ENCODE measurements around the gene CACNA1B. TPM values are rescaled to one million over a fixed set of nuclear protein-coding genes. Genes with fewer than 3 reads are reported as not detected.
A peak's percentile ranks its signal among the peaks of the same experiment; 100 is the strongest.
"Not testable (repeated sequence)": the region's sequence is repeated elsewhere in the genome, so short reads cannot be mapped to it uniquely, and the experiment has no call there.

CACNA1B gene
- polyA plus RNA-seq, result under 1 TPM in 3 of 4 donors, not detected in 1; under 0.01 to 0.91 (median 0.18) TPM
- long read RNA-seq, donor 1, result 0 reads
- long read RNA-seq, donor 2, result 0 reads
- long read RNA-seq, donor 3, result 0 reads
- long read RNA-seq, donor 4, result 0 reads
- long read RNA-seq, donor 5, result 0 reads
- long read RNA-seq, donor 6, result 0 reads
- long read RNA-seq, donor 7, result 0 reads
- long read RNA-seq, donor 8, result 0 reads
- long read RNA-seq, donor 9, result 0 reads
- long read RNA-seq, donor 10, result 0 reads

DNA sequence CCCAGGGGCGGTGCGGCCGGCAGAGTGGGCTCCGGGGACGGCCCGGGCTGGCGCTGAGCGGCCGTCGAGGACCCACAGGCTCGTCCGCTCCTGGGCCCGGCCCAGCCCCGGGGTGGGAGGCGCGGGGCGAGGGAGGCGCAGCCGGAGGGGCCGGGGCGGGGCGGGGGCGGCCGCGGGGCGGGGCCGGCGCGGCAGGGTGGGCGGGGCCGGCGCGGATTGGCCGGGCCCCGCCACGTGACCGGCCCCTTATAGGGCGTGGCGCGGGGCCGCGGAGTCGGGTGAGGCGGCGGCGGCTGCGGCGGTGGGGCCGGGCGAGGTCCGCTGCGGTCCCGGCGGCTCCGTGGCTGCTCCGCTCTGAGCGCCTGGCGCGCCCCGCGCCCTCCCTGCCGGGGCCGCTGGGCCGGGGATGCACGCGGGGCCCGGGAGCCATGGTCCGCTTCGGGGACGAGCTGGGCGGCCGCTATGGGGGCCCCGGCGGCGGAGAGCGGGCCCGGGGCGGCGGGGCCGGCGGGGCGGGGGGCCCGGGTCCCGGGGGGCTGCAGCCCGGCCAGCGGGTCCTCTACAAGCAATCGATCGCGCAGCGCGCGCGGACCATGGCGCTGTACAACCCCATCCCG lies at the start of gene CACNA1B:
TSS of gene CACNA1B (plus strand) at position 277 of the 617 bp plus-strand sequence. CDS start at position 429, 152 bp downstream.
- H3K9me3 ChIP-seq (ENCODE audit: control insufficient read depth in 2 of 2, insufficient read depth in 1 of 2, low read depth in 1 of 2, low read length in 1 of 2); DNase-seq; H3K36me3 ChIP-seq (ENCODE audit: control insufficient read depth in 3 of 3, insufficient read depth in 2 of 3, low read depth in 1 of 3, low read length in 3 of 3); H3K27ac ChIP-seq (ENCODE audit: low read depth in 1 of 3, low read length in 2 of 3); H3K4me1 ChIP-seq (ENCODE audit: control insufficient read depth in 3 of 3, insufficient read depth in 2 of 3, low read depth in 1 of 3, low read length in 2 of 3); FAIRE-seq: not testable (repeated sequence)
- Histone ChIP-seq H3K27me3 (ENCODE audit: control insufficient read depth in 3 of 3, insufficient read depth in 3 of 3, low read length in 3 of 3) (peaks cover 4 to 18% (median 16%) of the 10 kb centered on the region in 3 donors), H3K4me3 (ENCODE audit: low read depth in 1 of 3, low read length in 3 of 3) (peak within 1 kb of the TSS in 1 of 3 donors; percentile 13)
- 6 to 20% (median 8%) methylated on average over 13 to 94 of the region's 95 CpGs for WGBS, 3 donors

GRCh38 chr9:137827908-137828526 lies 49.6 kb upstream of the CACNA1B start:
- Histone ChIP-seq H3K27ac (ENCODE audit: low read depth in 1 of 3, low read length in 2 of 3) (no peak overlapping the region), H3K27me3 (ENCODE audit: control insufficient read depth in 3 of 3, insufficient read depth in 3 of 3, low read length in 3 of 3) (no peaks in the 10 kb centered on the region), H3K4me1 (ENCODE audit: control insufficient read depth in 3 of 3, insufficient read depth in 2 of 3, low read depth in 1 of 3, low read length in 2 of 3) (no peaks in the 10 kb centered on the region), H3K4me3 (ENCODE audit: low read depth in 1 of 3, low read length in 3 of 3) (no peak overlapping the region), H3K36me3 (ENCODE audit: control insufficient read depth in 3 of 3, insufficient read depth in 2 of 3, low read depth in 1 of 3, low read length in 3 of 3) (peaks cover 11 to 62% (median 26%) of the 10 kb centered on the region in 3 donors), H3K9me3 (ENCODE audit: control insufficient read depth in 2 of 2, insufficient read depth in 1 of 2, low read depth in 1 of 2, low read length in 1 of 2) (peaks cover 0 to 18% of the 10 kb centered on the region in 2 donors)
- DNase-seq, result no peak
- WGBS, 3 donors, result 97 to 98% (median 98%) methylated on average over 20 of the region's 20 CpGs
- no peak for FAIRE-seq

DNA sequence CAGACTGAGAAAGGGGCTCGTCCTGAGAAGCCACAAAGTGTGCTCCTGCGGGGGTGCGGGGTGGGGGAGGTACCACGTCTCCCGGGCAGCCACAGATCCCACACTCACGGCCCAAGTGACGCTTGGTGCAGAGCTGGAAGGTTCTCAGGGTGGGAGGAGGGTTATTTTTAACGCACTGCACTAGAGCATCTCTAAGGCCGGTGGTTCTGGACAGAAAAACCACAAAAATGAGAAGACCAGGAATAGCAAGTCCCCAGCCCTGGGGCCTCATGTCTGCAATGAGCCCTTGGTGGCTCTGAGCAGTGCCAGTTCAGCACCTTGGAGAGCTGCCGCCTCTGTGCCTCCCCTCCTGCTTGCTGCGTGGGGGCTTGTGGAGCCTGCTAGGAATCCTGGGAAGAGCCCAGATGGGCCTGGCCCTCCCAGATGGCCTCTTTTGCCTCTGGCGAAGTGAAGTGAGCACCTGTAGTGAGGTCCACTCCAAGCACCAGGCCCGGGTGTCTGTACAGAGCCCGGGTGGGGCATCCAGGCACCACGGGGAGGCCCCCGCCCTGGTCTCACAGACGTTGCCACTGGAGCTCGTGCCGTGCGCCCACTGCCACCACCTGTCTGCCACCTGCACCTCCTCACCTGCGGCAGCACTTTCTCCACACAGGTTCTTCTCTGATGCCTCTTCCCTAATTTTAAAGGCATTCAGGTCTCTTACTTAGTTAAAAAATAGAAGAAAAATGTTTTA lies 48.9 kb upstream of the CACNA1B start:
- Histone ChIP-seq H3K9me3 (ENCODE audit: control insufficient read depth in 2 of 2, insufficient read depth in 1 of 2, low read depth in 1 of 2, low read length in 1 of 2) (peaks cover 0 to 18% of the 10 kb centered on the region in 2 donors), H3K36me3 (ENCODE audit: control insufficient read depth in 3 of 3, insufficient read depth in 2 of 3, low read depth in 1 of 3, low read length in 3 of 3) (peaks cover 11 to 69% (median 26%) of the 10 kb centered on the region in 3 donors), H3K27me3 (ENCODE audit: control insufficient read depth in 3 of 3, insufficient read depth in 3 of 3, low read length in 3 of 3) (no peaks in the 10 kb centered on the region), H3K4me3 (ENCODE audit: low read depth in 1 of 3, low read length in 3 of 3) (no peak overlapping the region), H3K27ac (ENCODE audit: low read depth in 1 of 3, low read length in 2 of 3) (no peak overlapping the region), H3K4me1 (ENCODE audit: control insufficient read depth in 3 of 3, insufficient read depth in 2 of 3, low read depth in 1 of 3, low read length in 2 of 3) (no peaks in the 10 kb centered on the region)
- no peak for FAIRE-seq
- DNase-seq, result peak in 1 of 2 donors; percentile 7
- 84 to 87% (median 87%) methylated on average over 21 of the region's 21 CpGs for WGBS, 3 donors

DNA sequence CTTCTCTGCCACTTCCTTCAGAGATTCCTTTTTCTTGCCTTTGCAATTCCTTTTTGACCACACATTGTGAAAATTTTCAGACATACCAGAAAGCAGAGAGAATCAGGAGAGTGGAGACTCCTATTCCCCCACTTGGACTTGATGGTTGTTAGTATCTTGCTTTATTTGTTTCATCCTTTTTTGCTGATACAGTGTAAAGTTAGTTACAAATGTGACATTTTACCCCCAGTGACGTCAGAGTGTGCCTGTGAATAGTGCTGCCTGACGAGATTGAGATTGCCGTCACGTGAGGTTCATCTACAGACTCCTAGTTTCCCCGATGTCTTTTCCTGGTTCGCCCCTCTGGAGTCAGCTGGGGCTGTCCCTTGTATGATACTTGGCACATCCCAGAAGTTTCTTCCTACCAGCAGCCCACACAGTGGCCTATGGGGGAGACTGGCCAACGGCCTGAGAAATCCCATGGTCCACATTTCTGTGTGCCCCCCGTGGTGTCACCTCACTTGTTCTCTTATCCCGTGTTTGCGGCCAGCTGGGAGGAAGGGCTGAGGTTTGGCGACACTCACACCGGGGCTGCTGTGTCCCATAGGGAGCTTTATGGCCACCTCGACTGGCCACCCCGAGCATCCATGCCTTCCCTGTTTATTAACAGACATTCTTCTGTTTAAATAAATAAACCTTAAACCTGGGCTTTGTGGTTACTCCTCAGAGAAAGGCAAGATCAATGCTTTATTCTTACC lies 48.2 kb upstream of the CACNA1B start:
- peaks cover 14 to 74% (median 26%) of the 10 kb centered on the region in 3 donors for H3K36me3 ChIP-seq (ENCODE audit: control insufficient read depth in 3 of 3, insufficient read depth in 2 of 3, low read depth in 1 of 3, low read length in 3 of 3)

DNA sequence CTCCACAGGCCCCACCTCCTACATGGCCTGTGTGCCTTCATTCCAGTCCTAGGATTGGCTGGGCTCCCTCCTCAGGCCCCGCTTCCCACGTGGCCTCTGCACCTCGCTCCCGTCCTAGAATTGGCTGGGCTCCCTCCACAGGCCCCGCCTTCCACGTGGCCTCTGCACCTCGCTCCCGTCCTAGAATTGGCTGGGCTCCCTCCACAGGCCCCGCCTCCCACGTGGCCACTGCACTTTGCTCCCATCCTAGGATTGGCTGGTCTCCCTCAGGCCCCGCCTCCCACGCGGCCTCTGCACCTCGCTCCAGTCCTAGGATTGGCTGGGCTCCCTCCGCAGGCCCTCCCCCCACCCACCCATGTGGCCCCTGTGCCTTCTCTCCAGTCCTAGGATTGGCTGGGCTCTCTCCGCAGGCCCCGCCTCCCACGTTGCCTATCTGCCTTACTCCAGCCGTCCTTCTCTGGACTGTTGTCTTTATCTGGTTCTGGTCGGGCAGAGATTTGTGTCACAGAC lies 45.3 kb upstream of the CACNA1B start:
- DNase-seq (no peak), FAIRE-seq (no peak)
- Histone ChIP-seq H3K27me3 (ENCODE audit: control insufficient read depth in 3 of 3, insufficient read depth in 3 of 3, low read length in 3 of 3) (no peaks in the 10 kb centered on the region), H3K4me1 (ENCODE audit: control insufficient read depth in 3 of 3, insufficient read depth in 2 of 3, low read depth in 1 of 3, low read length in 2 of 3) (no peaks in the 10 kb centered on the region), H3K9me3 (ENCODE audit: control insufficient read depth in 2 of 2, insufficient read depth in 1 of 2, low read depth in 1 of 2, low read length in 1 of 2) (no peaks in the 10 kb centered on the region), H3K36me3 (ENCODE audit: control insufficient read depth in 3 of 3, insufficient read depth in 2 of 3, low read depth in 1 of 3, low read length in 3 of 3) (peaks cover 18 to 73% (median 19%) of the 10 kb centered on the region in 3 donors), H3K4me3 (ENCODE audit: low read depth in 1 of 3, low read length in 3 of 3) (no peak overlapping the region), H3K27ac (ENCODE audit: low read depth in 1 of 3, low read length in 2 of 3) (no peak overlapping the region)
- 93 to 97% (median 96%) methylated on average over 20 of the region's 20 CpGs for WGBS, 3 donors

More for the DNA sequence above, 48.2 kb upstream of the CACNA1B start:
- Histone ChIP-seq H3K27ac (ENCODE audit: low read depth in 1 of 3, low read length in 2 of 3) (no peak overlapping the region), H3K4me3 (ENCODE audit: low read depth in 1 of 3, low read length in 3 of 3) (no peak overlapping the region), H3K9me3 (ENCODE audit: control insufficient read depth in 2 of 2, insufficient read depth in 1 of 2, low read depth in 1 of 2, low read length in 1 of 2) (peaks cover 0 to 18% of the 10 kb centered on the region in 2 donors), H3K4me1 (ENCODE audit: control insufficient read depth in 3 of 3, insufficient read depth in 2 of 3, low read depth in 1 of 3, low read length in 2 of 3) (no peaks in the 10 kb centered on the region), H3K27me3 (ENCODE audit: control insufficient read depth in 3 of 3, insufficient read depth in 3 of 3, low read length in 3 of 3) (no peaks in the 10 kb centered on the region)
- FAIRE-seq (no peak), DNase-seq (no peak)
- 94 to 96% (median 94%) methylated on average over 14 of the region's 14 CpGs for WGBS, 3 donors

DNA sequence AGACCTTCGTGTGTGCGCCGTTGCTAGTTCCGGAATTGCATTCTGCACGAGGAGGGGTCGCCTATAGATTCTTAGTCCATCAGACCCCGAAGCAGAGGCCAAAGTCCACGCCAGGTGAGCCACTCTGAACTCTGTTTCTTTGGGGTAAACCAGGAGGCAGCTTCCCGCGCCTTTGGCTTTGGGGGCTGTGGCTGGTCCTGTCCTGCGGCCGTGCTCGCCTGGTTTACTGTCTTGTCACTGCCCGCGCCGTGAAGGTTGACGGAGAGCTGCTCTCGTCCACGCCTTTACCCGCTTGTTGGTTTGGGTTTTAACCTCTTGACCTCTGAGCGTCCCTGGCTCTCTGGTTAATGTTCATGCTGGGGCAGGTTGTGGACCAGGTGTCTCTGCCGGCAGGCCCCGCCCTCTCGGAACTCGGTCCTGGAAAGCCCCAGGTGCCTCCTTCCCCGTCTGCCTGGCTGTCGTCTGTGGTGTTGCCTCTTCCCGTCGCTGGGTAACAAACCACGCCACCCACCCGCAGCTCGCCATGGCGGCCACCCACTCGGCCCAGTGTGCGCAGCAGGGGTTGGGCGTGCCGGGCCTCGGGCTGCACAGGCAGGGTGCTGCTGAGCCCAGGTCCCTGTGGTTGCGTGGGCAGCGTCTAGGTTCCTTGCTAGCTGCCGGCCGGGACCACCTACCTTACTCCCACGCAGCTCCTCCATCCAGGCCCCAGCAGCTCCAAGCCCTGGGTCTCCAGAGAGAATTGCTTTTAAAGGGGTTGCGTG lies 44.6 kb upstream of the CACNA1B start:
- Histone ChIP-seq H3K9me3 (ENCODE audit: control insufficient read depth in 2 of 2, insufficient read depth in 1 of 2, low read depth in 1 of 2, low read length in 1 of 2) (no peaks in the 10 kb centered on the region), H3K27me3 (ENCODE audit: control insufficient read depth in 3 of 3, insufficient read depth in 3 of 3, low read length in 3 of 3) (no peaks in the 10 kb centered on the region), H3K27ac (ENCODE audit: low read depth in 1 of 3, low read length in 2 of 3) (no peak overlapping the region), H3K4me1 (ENCODE audit: control insufficient read depth in 3 of 3, insufficient read depth in 2 of 3, low read depth in 1 of 3, low read length in 2 of 3) (no peaks in the 10 kb centered on the region), H3K4me3 (ENCODE audit: low read depth in 1 of 3, low read length in 3 of 3) (no peak overlapping the region), H3K36me3 (ENCODE audit: control insufficient read depth in 3 of 3, insufficient read depth in 2 of 3, low read depth in 1 of 3, low read length in 3 of 3) (peaks cover 17 to 72% (median 19%) of the 10 kb centered on the region in 3 donors)
- WGBS, 3 donors, result 95 to 97% (median 95%) methylated on average over 43 to 44 of the region's 44 CpGs
- FAIRE-seq (no peak), DNase-seq (no peak)

DNA sequence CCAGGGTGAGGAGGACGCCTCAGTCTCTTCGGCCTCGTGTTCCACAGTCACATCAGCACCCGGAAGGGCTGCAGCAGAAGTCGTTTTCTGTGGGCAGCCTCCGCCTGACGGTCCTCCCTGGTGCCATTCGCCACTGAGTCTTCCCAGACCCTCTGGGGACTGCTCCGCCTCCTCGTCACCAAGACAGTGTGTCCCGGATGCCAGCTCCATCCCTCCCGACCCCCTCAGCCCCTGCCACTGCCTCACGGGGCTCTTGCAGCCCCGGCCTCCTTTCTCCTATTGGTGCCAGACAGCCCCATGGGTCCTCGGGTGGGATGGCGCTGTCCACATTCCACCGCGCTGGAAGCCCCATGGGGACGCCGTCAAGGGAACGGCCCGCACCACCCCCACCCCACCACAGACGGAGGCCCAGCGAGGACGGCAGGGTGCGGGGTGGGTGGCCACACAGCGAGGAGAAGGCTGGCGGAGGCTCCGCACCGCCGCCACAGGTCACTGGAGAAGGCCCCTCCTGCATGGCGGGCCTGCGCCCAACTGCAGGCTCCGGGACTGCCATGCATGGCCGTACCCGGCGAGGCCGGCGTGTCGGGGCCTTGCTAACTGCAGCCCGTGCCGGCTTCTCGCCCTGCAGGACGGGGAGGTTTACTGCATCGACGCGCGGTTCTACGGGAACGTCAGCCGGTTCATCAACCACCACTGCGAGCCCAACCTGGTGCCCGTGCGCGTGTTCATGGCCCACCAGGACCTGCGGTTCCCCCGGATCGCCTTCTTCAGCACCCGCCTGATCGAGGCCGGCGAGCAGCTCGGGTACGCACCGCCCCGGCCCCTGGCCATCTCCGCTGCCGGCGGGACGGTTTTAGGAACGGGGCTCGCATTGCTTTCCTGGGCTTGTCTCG lies 43.6 kb upstream of the CACNA1B start:
- H3K27me3 ChIP-seq (ENCODE audit: control insufficient read depth in 3 of 3, insufficient read depth in 3 of 3, low read length in 3 of 3), result no peaks in the 10 kb centered on the region
- H3K27ac ChIP-seq (ENCODE audit: low read depth in 1 of 3, low read length in 2 of 3), result no peak overlapping the region
- peaks cover 15 to 66% (median 19%) of the 10 kb centered on the region in 3 donors for H3K36me3 ChIP-seq (ENCODE audit: control insufficient read depth in 3 of 3, insufficient read depth in 2 of 3, low read depth in 1 of 3, low read length in 3 of 3)
- 98 to 99% (median 98%) methylated on average over 73 of the region's 73 CpGs for WGBS, 3 donors
- DNase-seq (no peak), FAIRE-seq (no peak)
- no peak overlapping the region for H3K4me3 ChIP-seq (ENCODE audit: low read depth in 1 of 3, low read length in 3 of 3)
- H3K9me3 ChIP-seq (ENCODE audit: control insufficient read depth in 2 of 2, insufficient read depth in 1 of 2, low read depth in 1 of 2, low read length in 1 of 2), result no peaks in the 10 kb centered on the region
- no peaks in the 10 kb centered on the region for H3K4me1 ChIP-seq (ENCODE audit: control insufficient read depth in 3 of 3, insufficient read depth in 2 of 3, low read depth in 1 of 3, low read length in 2 of 3)
